Glomerular endothelial cell (primary cell): ENCODE results near the gene ASB12. TPM values are rescaled to one million over a fixed set of nuclear protein-coding genes. Genes with fewer than 3 reads are reported as not detected.

Experiments
- DNase-seq: peaks from one replicate; pipeline ENCODE4 v3.0.0-alpha.2; 2011; ENCODE audit warnings: low read depth, low spot score; ENCODE audit errors: extremely low read depth
- total RNA-seq: library from RNA; depleted of rRNA; stranded (reverse); fragments of >200 nt; gene quantifications from 2 replicates; pipeline ENCODE4 v1.2.3, GENCODE V29; 2015

Gene ASB12
- total RNA-seq, 1 donor from 2014 or later = not detected

DNA sequence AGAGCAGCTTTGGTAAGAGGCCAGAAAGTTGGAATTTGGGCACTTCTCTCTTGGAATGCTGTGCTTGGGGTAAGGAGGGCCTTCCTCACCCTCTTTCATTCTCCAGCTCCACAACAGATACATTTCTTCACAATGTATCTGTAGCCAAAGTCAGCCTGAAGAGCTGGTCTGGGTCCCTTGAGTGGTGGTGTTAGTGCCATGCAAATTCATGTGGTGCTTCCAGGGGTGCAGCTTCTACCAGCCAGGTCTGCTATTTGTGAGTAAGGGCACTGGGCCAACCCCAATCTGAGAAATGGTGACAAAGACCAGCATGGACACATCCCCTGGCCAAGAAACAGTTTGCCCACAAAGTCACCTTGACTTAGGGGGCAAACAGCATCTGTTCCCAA is 42.7 kb downstream of the ASB12 start:
- no peak for DNase-seq

DNA sequence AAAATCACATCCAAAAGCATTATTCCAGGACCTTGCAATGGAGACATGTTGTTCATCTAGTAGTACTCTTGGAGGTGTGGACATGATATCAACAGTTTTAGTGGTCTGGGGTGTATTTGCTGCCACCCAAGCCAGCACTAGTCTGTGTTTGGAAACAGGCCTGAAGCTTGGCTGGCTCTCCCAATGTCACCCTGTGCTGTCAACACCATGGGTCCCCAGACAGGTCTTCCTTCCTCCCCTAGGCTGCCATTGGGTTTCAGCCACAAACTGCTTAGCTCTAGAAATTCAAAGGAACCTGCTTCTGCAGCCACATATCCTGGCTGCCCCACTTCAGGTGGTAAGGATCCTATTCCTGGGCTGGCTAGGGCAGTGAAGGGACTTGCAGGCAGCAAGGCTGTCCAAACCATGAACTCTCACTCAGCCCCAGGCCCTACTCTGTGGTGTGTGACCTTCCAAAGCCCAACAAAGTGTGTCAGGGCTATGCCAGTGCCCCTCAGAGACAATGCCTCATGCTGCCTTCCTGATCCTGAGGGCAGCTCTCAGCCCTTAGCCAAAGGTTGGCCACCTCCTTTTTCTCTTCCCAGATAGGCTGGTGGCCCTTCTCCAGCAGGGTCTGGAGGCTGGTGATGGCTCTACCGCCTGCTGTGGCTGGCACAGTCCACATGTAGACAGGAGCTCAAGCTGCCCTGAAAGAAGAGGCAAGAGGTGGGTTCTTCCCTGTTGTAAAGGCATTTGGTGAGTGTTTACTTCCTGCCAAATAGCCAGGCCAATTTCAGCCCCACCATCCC is 43.2 kb downstream of the ASB12 start:
- DNase-seq = no peak

DNA sequence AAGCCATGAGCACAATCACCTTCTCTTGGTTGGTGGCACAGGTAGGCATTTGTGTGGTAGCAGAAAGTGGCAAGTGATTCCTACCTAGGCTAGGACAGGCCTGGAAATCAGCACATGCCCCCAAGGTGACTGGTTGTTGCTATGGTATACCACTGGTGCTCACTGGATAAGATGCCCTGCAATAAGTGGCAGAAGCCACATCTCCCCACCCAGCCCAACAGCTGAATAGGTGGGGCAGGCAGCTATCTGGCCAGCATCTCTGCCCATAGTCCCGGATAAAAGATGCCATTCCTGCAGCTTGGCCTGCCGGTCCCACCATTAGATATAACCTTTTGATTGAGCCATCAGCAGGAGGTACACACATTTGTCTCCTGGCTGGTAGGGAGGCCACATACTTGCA is 46.0 kb downstream of the ASB12 start:
- no peak for DNase-seq

DNA sequence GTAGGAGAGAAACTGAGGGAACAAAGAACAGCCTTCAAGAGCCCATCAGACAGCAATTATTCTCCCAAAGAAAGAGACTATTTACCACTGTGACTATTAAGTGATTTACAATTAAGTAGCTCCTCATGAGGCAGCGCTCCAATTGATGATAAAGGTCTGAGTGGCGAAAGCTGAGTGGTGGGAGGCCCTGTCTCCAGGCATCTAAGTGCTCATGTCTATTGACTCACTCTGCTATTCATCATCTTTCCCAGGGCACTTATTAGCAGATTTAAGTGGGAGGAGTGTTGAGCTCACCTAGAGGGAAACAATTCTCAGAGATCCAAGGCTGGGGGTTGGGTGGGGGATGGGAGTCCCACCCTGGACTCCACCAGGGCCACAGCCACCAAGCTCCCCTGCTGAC is 48.2 kb downstream of the ASB12 start:
- DNase-seq = no peak

DNA sequence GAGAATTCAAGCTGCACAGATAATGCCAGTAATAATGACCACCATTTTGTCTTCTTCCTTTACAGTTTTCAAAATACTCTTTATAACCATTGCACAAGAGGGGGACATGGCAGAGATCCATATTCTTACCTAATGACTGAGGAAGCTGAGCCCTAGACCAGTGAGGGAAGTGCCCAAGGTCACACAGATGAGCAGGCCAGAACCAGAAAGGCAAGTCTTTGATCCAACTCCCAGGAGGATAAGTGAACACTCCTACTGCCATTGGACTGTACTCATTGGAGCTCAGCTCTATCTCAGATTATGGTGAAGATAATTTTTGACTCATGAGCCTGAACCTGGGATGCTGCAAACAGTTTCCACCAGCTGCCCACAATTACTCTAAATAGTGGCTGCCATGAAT is 53.5 kb downstream of the ASB12 start:
- no peak for DNase-seq

Other genes with a start within 250 kb of the ASB12 start
- gene AMER1, start 24.9 kb downstream of the ASB12 start, total RNA-seq = 1.1 and 2.2 TPM in 2 replicates
- 0.10 and 0.82 TPM in 2 replicates for gene MTMR8, start 164.8 kb upstream of the ASB12 start, total RNA-seq